ENCODE data around the gene CLDN16.
A peak's percentile ranks its signal among the peaks of the same experiment; 100 is the strongest.

CLDN16 gene

DNA sequence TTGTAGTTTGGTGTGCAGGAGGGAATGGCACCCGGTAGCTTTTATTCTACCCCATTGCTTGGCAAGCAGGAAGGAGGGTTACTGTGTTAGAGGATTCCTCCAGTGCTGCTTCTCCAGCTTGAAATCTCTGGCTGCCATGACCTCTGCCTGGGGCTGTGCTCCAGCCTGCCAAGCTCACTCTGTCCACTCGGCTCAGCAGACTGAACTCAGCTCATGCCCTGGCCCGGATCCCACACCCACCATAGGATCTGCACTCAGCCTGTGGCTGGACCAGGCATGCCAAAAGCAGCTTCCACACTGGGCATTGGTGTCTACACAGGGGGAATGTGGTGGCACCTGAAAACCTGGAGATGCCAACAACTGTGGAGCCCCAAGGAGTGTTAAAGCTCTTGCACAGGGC is 26.3 kb downstream of the CLDN16 start:
- H3K4me3 ChIP-seq (ENCODE audit: low read depth, low read length) = no peak overlapping the region
- no peak for DNase-seq (ENCODE audit: low read depth)
- TF ChIP-seq, protein P1, sequence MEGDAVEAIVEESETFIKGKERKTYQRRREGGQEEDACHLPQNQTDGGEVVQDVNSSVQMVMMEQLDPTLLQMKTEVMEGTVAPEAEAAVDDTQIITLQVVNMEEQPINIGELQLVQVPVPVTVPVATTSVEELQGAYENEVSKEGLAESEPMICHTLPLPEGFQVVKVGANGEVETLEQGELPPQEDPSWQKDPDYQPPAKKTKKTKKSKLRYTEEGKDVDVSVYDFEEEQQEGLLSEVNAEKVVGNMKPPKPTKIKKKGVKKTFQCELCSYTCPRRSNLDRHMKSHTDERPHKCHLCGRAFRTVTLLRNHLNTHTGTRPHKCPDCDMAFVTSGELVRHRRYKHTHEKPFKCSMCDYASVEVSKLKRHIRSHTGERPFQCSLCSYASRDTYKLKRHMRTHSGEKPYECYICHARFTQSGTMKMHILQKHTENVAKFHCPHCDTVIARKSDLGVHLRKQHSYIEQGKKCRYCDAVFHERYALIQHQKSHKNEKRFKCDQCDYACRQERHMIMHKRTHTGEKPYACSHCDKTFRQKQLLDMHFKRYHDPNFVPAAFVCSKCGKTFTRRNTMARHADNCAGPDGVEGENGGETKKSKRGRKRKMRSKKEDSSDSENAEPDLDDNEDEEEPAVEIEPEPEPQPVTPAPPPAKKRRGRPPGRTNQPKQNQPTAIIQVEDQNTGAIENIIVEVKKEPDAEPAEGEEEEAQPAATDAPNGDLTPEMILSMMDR (IDR thresholded peaks at IDR 0.05; ENCODE audit: low read depth, low read length) = no peak
- TF ChIP-seq MYC (IDR thresholded peaks at IDR 0.05; ENCODE audit: low read depth, low read length) (no peak), POLR2A (IDR thresholded peaks at IDR 0.05; ENCODE audit: extremely low read depth, insufficient read length) (no peak)
- TF ChIP-seq, protein P2, sequence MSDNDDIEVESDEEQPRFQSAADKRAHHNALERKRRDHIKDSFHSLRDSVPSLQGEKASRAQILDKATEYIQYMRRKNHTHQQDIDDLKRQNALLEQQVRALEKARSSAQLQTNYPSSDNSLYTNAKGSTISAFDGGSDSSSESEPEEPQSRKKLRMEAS (IDR thresholded peaks at IDR 0.05; ENCODE audit: low read depth, low read length) = no peak

DNA sequence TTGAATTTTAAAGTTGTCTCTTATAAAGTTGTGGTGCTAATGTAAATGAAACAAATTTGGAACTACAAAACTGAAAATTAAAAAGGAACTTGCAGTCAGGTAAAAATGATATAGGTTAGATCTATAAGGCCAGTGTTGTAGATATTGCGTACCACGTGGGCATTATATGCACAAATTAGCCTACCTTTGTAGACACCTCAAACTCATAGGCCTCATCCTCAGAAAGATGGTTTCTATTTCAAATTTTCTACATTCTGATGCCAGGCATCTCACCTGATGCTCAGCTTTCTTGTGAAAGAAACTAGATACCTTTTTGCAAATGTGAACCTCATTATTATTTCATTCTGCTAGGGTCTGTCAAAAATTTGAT is 36.1 kb downstream of the CLDN16 start:
- TF ChIP-seq, protein P2 (IDR thresholded peaks at IDR 0.05; ENCODE audit: low read depth, low read length) = no peak
- no peak for DNase-seq (ENCODE audit: low read depth)

GRCh38 chr3:190424478-190425439 is 36.8 kb downstream of the CLDN16 start:
- peak; percentile 65 for DNase-seq (ENCODE audit: low read depth)
- H3K4me3 ChIP-seq (ENCODE audit: low read depth, low read length) = no peak overlapping the region
- TF ChIP-seq, protein P2 (IDR thresholded peaks at IDR 0.05; ENCODE audit: low read depth, low read length) = no peak
- TF ChIP-seq MYC (IDR thresholded peaks at IDR 0.05; ENCODE audit: low read depth, low read length) = no peak
- TF ChIP-seq, protein P1 (IDR thresholded peaks at IDR 0.05; ENCODE audit: low read depth, low read length) = peak; percentile 48

More for the DNA sequence above, 36.1 kb downstream of the CLDN16 start:
- H3K4me3 ChIP-seq (ENCODE audit: low read depth, low read length) = no peak overlapping the region

GRCh38 chr3:190425833-190426232 is 37.9 kb downstream of the CLDN16 start:
- no peak overlapping the region for H3K4me3 ChIP-seq (ENCODE audit: low read depth, low read length)
- no peak for DNase-seq (ENCODE audit: low read depth)
- no peak for TF ChIP-seq POLR2A (IDR thresholded peaks at IDR 0.05; ENCODE audit: extremely low read depth, insufficient read length)
- no peak for TF ChIP-seq MYC (IDR thresholded peaks at IDR 0.05; ENCODE audit: low read depth, low read length)
- TF ChIP-seq, protein P1 (IDR thresholded peaks at IDR 0.05; ENCODE audit: low read depth, low read length) = no peak
- TF ChIP-seq, protein P2 (IDR thresholded peaks at IDR 0.05; ENCODE audit: low read depth, low read length) = no peak

GRCh38 chr3:190426806-190427507 is 39.0 kb downstream of the CLDN16 start:
- no peak for DNase-seq (ENCODE audit: low read depth)
- no peak for TF ChIP-seq POLR2A (IDR thresholded peaks at IDR 0.05; ENCODE audit: extremely low read depth, insufficient read length)
- TF ChIP-seq, protein P1 (IDR thresholded peaks at IDR 0.05; ENCODE audit: low read depth, low read length) = no peak
- no peak for TF ChIP-seq MYC (IDR thresholded peaks at IDR 0.05; ENCODE audit: low read depth, low read length)
- no peak overlapping the region for H3K4me3 ChIP-seq (ENCODE audit: low read depth, low read length)

GRCh38 chr3:190429681-190430080 is 41.7 kb downstream of the CLDN16 start:
- no peak for DNase-seq (ENCODE audit: low read depth)
- TF ChIP-seq MYC (IDR thresholded peaks at IDR 0.05; ENCODE audit: low read depth, low read length) (no peak), POLR2A (IDR thresholded peaks at IDR 0.05; ENCODE audit: extremely low read depth, insufficient read length) (no peak)
- TF ChIP-seq, protein P2 (IDR thresholded peaks at IDR 0.05; ENCODE audit: low read depth, low read length) = no peak
- TF ChIP-seq, protein P1 (IDR thresholded peaks at IDR 0.05; ENCODE audit: low read depth, low read length) = no peak

More at GRCh38 chr3:190429681-190430080, 41.7 kb downstream of the CLDN16 start:
- no peak overlapping the region for H3K4me3 ChIP-seq (ENCODE audit: low read depth, low read length)

All from NB4 (cell line).